Effector memory CD4-positive, alpha-beta T cell (primary cell): ENCODE data around the gene SERP2.

Experiments
- DNase-seq, 3 donors: peaks; one replicate each; pipeline ENCODE4 v3.0.0-alpha.2; 2020
- H3K27ac ChIP-seq: 2 replicates; pipeline ENCODE4 v1.7.0; 2013; ENCODE audit warnings: mild to moderate bottlenecking, low read length, moderate library complexity; ENCODE audit not compliant: insufficient read depth, poor library complexity, severe bottlenecking
- H3K27me3 ChIP-seq: replicated peaks from 2 replicates; pipeline ENCODE4 v1.7.0; 2013; ENCODE audit warnings: mild to moderate bottlenecking, low read length; ENCODE audit not compliant: insufficient read depth, control insufficient read depth, poor library complexity, severe bottlenecking
- H3K36me3 ChIP-seq: 2 replicates; pipeline ENCODE4 v1.7.0; 2013; ENCODE audit warnings: mild to moderate bottlenecking, low read length, moderate library complexity; ENCODE audit not compliant: control insufficient read depth, insufficient read depth
- H3K4me1 ChIP-seq: 2 replicates; pipeline ENCODE4 v1.7.0; 2013; ENCODE audit warnings: low read length, mild to moderate bottlenecking; ENCODE audit not compliant: control insufficient read depth, insufficient read depth, poor library complexity, severe bottlenecking
- H3K4me3 ChIP-seq: 2 replicates; pipeline ENCODE4 v1.7.0; 2013; ENCODE audit warnings: low read length, low read depth, mild to moderate bottlenecking; ENCODE audit not compliant: insufficient read depth, poor library complexity, severe bottlenecking
- H3K9me3 ChIP-seq: 2 replicates; pipeline ENCODE4 v1.7.0; 2013; ENCODE audit warnings: mild to moderate bottlenecking, low read length, moderate library complexity; ENCODE audit not compliant: control insufficient read depth

The SERP2 gene

GRCh38 chr13:44436589-44437337 lies 63.1 kb downstream of the SERP2 start:
- Histone ChIP-seq H3K4me1 (peaks cover 18% of the 10 kb centered on the region), H3K27ac (no peak overlapping the region), H3K27me3 (peaks cover 10% of the 10 kb centered on the region), H3K4me3 (peak overlapping the region; percentile 44), H3K36me3 (no peaks in the 10 kb centered on the region), H3K9me3 (no peaks in the 10 kb centered on the region)
- peak in 2 of 3 donors; percentile 41 to 44 for DNase-seq

- no peaks in the 10 kb centered on the region for H3K9me3 ChIP-seq
- peak overlapping the region; percentile 44 for H3K4me3 ChIP-seq
- no peak for DNase-seq
- no peaks in the 10 kb centered on the region for H3K36me3 ChIP-seq
- no peak overlapping the region for H3K27ac ChIP-seq
- peaks cover 18% of the 10 kb centered on the region for H3K4me1 ChIP-seq
- H3K27me3 ChIP-seq = peaks cover 10% of the 10 kb centered on the region
Observed at GRCh38 chr13:44437356-44438233, 64.0 kb downstream of the SERP2 start.

- no peak for DNase-seq
- Histone ChIP-seq H3K9me3 (no peaks in the 10 kb centered on the region), H3K36me3 (no peaks in the 10 kb centered on the region), H3K27me3 (peaks cover 10% of the 10 kb centered on the region), H3K27ac (no peak overlapping the region), H3K4me1 (peaks cover 18% of the 10 kb centered on the region), H3K4me3 (no peak overlapping the region)
Observed at GRCh38 chr13:44438234-44438579, 64.6 kb downstream of the SERP2 start.

DNA sequence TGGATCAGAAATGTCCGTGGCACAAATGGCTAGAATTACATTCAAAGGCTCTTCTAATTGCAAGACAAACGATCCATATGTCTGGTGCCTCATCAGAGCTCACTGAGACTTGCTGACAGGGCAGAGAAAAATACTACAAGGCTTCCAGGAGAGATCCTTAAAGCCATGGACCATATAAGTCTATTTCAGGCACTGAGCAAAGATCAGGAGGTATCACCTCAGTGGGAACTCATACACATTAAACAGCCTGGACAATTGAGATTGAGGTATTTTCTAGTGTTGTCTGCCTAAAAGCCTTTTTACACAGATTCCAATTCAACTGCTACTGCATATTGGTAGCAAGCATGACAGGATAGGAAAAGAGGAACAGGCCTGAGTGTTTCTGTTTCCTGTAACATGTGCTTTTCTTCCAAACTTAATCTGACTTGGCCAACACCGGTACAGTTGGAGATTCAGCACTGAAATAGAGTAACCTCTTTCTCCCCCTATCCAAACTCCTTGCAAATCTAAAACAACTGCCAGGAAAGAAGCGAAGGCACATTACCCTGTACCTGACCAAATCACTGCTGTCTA lies 65.9 kb downstream of the SERP2 start:
- H3K27me3 ChIP-seq = peaks cover 10% of the 10 kb centered on the region
- H3K4me3 ChIP-seq = no peak overlapping the region
- H3K27ac ChIP-seq = no peak overlapping the region
- H3K36me3 ChIP-seq = no peaks in the 10 kb centered on the region
- peaks cover 18% of the 10 kb centered on the region for H3K4me1 ChIP-seq
- DNase-seq = no peak
- no peaks in the 10 kb centered on the region for H3K9me3 ChIP-seq

GRCh38 chr13:44440046-44440608 lies 66.5 kb downstream of the SERP2 start:
- H3K27me3 ChIP-seq = peaks cover 10% of the 10 kb centered on the region
- H3K4me1 ChIP-seq = peaks cover 18% of the 10 kb centered on the region
- H3K4me3 ChIP-seq = no peak overlapping the region
- DNase-seq = no peak
- H3K36me3 ChIP-seq = no peaks in the 10 kb centered on the region
- H3K9me3 ChIP-seq = no peaks in the 10 kb centered on the region
- no peak overlapping the region for H3K27ac ChIP-seq
